IPS-18c (cell line): ENCODE measurements around the gene KLK11.

Experiments
- H3K4me3 ChIP-seq: 2 replicates; pipeline ENCODE4 v1.7.0; 2013; ENCODE audit warnings: low read depth, mild to moderate bottlenecking, low read length, moderate library complexity; ENCODE audit not compliant: insufficient read depth
- H3K9me3 ChIP-seq: one replicate; pipeline ENCODE4 v1.6.1; 2013; ENCODE audit warnings: mild to moderate bottlenecking, low read length, moderate library complexity; ENCODE audit not compliant: control insufficient read depth, insufficient read depth

KLK11 gene, protein sequence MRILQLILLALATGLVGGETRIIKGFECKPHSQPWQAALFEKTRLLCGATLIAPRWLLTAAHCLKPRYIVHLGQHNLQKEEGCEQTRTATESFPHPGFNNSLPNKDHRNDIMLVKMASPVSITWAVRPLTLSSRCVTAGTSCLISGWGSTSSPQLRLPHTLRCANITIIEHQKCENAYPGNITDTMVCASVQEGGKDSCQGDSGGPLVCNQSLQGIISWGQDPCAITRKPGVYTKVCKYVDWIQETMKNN

GRCh38 chr19:51026554-51026831 lies at the start of gene KLK11:
TSS of gene KLK11 (minus strand) at chr19:51026616. CDS start at chr19:51025631, 985 bp downstream.
- H3K9me3 ChIP-seq = no peaks in the 10 kb centered on the region
- H3K4me3 ChIP-seq = no peak within 1 kb of the TSS

- Histone ChIP-seq H3K4me3 (no peak overlapping the region), H3K9me3 (no peaks in the 10 kb centered on the region)
Measured at GRCh38 chr19:51075998-51076397, 49.6 kb upstream of the KLK11 start.

DNA sequence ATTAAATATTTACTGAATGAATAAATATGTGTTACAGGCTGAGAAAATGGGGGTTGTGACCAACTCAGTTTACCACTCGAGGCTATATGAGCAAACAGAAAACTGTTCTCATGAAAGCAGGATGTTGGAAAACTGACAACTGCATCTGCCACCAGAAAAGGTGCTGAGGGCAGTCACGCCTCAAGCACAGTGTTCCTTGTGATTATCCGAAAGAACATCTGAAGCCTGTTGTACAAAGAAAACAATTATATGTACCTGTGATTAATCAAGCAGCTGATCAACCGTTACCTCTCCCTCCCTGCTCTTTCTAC lies 44.6 kb upstream of the KLK11 start:
- H3K4me3 ChIP-seq = no peak overlapping the region
- no peaks in the 10 kb centered on the region for H3K9me3 ChIP-seq

DNA sequence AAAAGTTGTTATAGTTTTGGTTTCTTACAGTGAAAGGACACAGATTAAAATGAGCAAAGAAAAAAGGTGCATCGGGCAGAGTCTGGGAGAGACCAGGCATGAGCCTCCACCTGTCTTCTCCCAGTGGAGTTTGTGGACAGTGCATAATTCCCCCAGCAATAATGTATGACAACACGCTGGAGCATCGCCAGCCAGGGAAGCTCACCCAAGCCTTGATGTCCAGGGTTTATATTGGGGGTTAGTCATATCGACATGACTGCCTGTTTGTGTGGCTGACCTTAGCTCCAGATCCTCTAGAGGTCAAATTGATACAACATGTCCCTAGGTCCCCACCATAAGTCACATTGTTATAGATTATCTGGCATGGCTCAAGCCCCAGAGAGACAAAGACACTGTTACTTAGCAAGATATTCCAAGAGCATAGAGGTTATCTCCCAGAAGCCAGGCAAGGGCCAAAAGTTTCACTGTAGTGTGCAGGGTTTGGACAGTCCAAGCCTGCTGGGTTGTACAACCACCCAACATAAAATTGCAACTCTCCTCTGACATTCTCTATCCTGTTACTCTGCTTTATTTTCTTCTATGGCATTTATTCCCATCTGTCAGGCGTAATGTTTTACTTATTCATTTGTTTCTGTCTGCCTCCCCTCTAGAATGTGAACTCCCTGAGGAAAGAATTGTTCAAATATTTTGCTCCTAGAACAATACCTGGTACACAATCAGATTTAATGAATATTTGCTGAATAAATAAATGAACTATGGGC lies 44.1 kb upstream of the KLK11 start:
- Histone ChIP-seq H3K9me3 (no peaks in the 10 kb centered on the region), H3K4me3 (no peak overlapping the region)

DNA sequence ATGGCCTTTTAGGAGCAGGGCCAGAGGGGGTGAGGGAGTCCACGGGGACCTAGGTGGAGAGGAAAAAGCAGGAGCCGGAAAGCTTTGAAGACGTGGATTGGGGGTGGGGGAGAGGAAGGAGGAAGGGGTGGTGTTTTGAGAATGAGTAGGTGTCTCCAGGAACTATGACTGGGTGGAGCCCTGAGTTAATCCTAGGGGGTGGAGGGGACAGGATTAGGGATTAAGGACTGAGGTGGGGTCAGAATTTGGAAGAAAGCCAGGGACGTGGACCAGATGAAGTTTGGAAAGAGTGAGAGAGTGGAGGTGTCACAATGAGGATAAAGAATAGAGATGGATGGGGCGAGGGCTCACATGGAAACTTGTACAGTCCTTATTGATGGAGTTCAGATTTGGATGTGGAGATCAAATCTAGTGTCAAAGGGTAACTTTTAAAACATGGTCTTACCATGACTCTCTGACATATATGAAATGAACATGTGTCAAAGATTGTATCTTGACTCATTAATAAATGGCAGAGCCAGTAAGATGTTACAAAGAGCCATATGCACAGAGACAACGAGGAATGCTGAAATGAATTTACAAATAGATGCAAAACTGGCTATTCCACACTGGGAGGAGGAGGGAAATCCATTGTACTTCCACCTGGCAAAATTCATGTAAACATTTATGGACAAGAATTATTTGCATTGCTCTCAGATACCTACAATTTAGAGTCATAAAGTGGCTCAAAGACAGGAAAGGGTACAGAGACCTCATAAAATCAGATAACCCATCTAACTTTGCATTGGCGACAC lies 40.2 kb upstream of the KLK11 start:
- Histone ChIP-seq H3K4me3 (no peak overlapping the region), H3K9me3 (no peaks in the 10 kb centered on the region)

DNA sequence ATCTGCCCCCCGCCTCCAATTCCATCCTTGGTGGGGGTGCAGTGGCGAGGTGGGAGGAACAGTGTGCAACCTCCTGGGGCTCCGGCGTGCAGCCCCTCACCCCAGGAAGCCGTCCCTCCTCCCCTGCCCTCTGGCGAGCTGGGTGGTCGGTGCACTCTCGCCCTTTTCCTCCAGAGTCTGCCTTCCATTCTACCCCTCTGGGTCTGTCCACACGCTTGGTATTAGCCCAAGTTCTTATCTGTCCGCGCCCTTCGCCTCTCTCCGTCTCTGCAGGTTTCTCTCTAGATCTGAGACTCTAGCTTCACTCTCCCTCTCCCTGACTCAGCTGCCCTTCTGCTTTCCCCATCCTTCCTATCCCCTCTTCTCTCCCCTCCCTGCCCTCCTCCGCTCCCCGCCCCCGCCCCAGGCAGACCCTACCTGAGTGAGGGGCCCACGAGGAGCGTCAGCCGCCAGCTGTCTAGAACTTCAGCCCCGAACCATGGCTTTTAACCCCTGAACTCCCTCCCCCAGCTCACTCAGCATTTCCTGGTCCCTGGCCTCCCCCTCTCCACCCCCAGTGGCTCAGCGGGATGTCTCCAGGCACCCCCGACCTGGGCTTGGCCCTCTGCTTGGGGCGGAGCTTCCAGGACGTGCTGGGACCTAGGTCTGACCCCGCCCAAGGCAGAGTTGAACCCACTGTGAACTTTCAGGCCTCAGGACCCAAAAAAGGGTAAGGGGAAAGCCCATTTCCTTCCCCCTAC lies 39.0 kb upstream of the KLK11 start:
- Histone ChIP-seq H3K4me3 (peak overlapping the region; percentile 66), H3K9me3 (no peaks in the 10 kb centered on the region)

- peak within 1 kb of the TSS; percentile 66 for H3K4me3 ChIP-seq
- H3K9me3 ChIP-seq = no peaks in the 10 kb centered on the region
Measured at GRCh38 chr19:51064534-51065220, 38.3 kb upstream of the KLK11 start, which contains the start of gene KLK13. TSS of gene KLK13 (minus strand) at chr19:51065092. CDS start at chr19:51065067, 25 bp downstream.

GRCh38 chr19:51063664-51064063 lies 37.2 kb upstream of the KLK11 start:
- Histone ChIP-seq H3K4me3 (no peak overlapping the region), H3K9me3 (no peaks in the 10 kb centered on the region)

DNA sequence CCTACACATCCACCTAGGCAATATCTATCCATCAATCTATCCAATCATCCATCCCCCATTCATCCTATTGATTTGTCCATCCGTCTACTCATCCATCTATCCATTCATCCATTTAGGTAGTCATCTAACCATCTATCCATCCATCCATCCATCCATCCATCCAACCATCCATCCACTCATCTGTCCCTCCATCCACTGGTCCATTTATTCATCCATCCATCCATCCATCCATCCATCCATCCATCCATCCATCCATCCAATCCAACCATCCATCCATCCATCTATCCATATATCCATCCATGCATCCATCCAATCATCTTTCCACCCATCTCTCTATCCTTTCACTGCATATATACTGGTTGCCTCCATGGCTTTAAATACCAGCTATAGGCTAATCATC lies 34.6 kb upstream of the KLK11 start:
- H3K4me3 ChIP-seq = no peak overlapping the region

GRCh38 chr19:51060336-51060735 lies 33.9 kb upstream of the KLK11 start:
- H3K9me3 ChIP-seq = no peaks in the 10 kb centered on the region
- H3K4me3 ChIP-seq = no peak overlapping the region

More for the DNA sequence above, 34.6 kb upstream of the KLK11 start:
- H3K9me3 ChIP-seq = no peaks in the 10 kb centered on the region

GRCh38 chr19:51059715-51060114 lies 33.3 kb upstream of the KLK11 start:
- Histone ChIP-seq H3K9me3 (no peaks in the 10 kb centered on the region), H3K4me3 (no peak overlapping the region)

DNA sequence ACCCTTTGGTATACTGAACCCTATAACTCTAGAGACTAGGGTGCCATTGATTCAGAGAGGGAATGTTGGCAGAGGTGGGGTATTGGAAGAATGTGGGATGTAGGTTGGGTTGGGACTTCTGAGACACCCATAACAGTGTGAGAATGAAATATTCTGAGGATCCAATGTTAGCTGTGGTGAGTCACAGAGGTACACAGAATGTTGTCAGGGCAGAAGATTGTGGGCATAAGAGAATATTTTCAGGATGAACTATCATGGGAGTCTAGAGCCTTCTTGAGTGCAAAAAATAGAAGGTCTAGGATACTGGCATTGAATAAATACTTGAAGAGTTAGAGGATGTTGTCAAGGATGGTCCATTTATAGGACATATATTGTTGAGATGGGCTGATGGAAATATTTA lies 29.4 kb upstream of the KLK11 start:
- no peak overlapping the region for H3K4me3 ChIP-seq
- no peaks in the 10 kb centered on the region for H3K9me3 ChIP-seq

- no peaks in the 10 kb centered on the region for H3K9me3 ChIP-seq
- H3K4me3 ChIP-seq = no peak overlapping the region
Measured at GRCh38 chr19:51047031-51047335, 20.6 kb upstream of the KLK11 start.

DNA sequence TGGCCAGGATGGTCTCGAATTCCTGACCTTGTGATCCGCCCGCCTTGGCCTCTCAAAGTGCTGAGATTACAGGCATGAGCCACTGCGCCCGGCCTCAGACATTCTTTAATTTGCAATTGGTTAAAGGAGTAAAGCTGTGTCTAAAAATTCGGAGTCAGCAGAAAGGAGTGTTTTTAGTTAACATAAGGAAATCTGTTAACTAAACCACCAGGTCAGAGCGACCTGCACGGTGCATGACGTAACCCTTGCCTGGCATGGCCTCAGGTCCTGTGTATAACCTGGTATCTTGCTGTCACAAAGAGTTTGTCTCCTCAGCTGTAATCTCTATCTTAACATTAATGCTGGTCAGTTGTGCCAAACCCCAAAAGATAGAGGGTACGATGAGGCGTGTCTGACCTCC lies 17.9 kb upstream of the KLK11 start:
- Histone ChIP-seq H3K4me3 (no peak overlapping the region), H3K9me3 (no peaks in the 10 kb centered on the region)

GRCh38 chr19:51043497-51043896 lies 17.1 kb upstream of the KLK11 start:
- Histone ChIP-seq H3K4me3 (no peak overlapping the region), H3K9me3 (no peaks in the 10 kb centered on the region)

DNA sequence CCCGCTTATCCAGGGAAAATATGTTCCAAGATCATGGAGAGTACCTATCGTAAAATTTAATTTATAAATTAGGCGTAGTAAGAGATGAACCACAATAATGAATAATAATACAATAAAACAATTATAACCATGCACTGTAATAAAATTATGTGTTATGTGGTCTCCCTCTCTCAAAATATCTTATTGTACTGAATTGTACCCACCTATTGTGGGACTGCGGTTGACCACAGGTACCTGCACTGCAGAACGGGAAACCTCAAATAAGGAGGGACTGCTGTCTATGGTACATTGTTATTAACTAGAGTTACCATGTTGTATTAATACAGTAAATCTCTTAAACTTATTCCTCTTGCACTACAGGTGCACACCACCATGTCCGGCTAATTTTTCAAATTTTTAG lies 13.7 kb upstream of the KLK11 start:
- H3K4me3 ChIP-seq = no peak overlapping the region
- no peaks in the 10 kb centered on the region for H3K9me3 ChIP-seq

- no peak overlapping the region for H3K4me3 ChIP-seq
Measured at GRCh38 chr19:51036519-51036918, 10.1 kb upstream of the KLK11 start.

More at GRCh38 chr19:51036519-51036918, 10.1 kb upstream of the KLK11 start:
- H3K9me3 ChIP-seq = no peaks in the 10 kb centered on the region
